Activated CD4-positive, alpha-beta T cell treated with anti-CD3 and anti-CD28 coated beads, Interleukin-2, amount 50 U/mL, for 1 hour (primary cell): Measurements from ENCODE around the gene GAD1.
A peak's percentile ranks its signal among the peaks of the same experiment; 100 is the strongest.

Experiments used
- DNase-seq: peaks from one replicate; pipeline ENCODE4 v3.0.0-alpha.2; 2020

GAD1 gene

DNA sequence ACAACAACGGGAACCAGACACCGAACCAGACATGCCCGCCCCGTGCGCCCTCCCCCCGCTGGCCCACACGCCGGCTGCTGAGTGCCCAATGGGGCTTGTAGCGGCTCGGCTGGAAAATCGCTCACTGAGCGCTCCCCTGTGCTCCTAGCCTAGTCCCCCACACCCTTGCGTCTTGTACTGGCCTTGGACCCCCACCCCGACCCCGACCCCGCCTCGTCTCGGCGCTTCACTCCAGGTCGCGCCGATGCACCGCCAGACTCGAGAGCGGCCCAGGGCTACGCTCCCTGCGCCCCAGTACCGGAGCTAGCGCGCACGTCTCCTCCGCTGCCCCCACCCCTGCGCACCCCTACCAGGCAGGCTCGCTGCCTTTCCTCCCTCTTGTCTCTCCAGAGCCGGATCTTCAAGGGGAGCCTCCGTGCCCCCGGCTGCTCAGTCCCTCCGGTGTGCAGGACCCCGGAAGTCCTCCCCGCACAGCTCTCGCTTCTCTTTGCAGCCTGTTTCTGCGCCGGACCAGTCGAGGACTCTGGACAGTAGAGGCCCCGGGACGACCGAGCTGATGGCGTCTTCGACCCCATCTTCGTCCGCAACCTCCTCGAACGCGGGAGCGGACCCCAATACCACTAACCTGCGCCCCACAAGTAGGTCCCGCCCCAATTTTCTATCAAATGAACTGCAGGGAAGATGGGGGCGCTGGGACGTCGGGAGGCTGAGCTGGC is 1.5 kb downstream of the GAD1 start:
- DNase-seq, result no peak

DNA sequence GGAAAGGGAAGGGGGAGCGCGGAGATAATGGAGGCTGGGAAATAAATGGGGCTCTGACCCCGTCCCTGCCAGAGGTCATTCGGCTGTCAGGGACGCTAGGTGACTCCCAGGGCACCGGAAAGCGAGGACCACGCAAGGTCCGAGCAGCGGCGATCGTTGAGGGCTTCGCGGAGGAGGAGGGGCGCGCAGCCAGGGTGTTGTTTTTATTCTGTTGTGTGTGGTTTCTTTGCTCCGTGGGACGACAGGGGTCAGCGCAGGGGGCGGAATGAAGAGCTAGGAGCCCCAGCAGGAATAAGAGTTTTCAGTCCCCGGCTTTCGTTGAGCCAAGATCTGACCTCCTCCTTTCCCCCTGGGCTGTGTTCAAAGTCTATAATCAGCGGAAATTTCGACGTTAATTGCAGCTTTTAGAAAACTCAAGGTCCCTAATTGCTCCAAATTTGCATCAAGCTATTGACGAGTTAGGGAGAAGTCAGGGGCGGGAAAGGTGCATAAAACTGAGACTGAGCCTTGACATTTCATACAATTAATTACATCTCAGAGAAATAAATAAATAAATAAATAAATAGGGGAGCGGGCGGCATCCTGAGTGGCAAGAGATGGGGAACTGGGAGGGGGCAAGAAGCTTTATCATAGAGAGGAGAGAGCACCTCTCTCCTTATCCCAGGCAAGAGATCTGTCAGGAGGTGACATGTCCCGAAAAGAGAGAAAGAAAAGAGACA is 2.2 kb downstream of the GAD1 start:
- no peak for DNase-seq

DNA sequence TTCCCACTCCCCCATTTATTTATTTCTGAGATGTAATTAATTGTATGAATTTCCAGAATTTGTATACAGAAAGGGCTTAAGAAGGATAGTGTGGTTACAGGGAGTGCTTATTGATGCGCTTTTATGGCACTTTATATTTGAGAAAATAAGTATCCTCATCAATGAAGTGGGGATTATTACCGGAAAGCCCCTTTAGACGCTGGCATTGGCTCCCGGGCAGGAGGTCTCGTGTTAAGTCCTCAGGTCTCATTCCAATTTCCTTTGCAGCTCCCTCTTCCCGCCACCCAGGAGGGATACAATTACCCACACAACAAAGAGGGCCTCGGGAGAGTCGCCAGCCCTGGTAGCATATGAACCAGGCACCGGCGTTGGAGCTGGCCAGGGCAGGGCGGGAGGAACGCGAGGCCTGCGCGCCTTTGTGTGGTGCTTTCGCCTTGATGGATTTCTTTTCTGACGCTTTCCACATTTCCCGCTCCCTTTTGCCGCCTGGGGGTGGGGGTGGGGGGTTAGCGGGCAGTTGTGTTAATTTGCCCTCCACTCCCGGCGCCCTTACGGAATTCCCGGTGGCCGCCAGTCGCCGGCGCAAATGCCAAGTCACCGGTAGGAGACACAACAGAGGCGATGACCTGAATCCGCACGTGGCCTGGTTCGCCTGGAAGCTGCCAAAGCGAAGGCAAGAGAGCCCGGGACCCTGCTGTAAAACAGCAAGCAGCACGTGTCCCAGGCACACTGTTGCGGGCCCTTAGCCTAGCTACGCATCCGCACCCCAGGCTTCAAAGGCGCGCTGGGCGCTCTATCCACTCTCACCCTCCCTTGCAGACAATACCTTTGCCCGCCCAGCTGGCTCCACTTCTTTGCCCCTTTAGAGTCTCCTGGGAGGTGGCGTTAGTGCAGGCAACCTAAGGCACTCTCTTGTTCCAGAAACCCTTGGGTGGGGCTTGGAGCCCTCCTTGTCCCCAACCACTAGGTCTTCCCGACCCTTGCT is 3.3 kb downstream of the GAD1 start:
- DNase-seq, result no peak

DNA sequence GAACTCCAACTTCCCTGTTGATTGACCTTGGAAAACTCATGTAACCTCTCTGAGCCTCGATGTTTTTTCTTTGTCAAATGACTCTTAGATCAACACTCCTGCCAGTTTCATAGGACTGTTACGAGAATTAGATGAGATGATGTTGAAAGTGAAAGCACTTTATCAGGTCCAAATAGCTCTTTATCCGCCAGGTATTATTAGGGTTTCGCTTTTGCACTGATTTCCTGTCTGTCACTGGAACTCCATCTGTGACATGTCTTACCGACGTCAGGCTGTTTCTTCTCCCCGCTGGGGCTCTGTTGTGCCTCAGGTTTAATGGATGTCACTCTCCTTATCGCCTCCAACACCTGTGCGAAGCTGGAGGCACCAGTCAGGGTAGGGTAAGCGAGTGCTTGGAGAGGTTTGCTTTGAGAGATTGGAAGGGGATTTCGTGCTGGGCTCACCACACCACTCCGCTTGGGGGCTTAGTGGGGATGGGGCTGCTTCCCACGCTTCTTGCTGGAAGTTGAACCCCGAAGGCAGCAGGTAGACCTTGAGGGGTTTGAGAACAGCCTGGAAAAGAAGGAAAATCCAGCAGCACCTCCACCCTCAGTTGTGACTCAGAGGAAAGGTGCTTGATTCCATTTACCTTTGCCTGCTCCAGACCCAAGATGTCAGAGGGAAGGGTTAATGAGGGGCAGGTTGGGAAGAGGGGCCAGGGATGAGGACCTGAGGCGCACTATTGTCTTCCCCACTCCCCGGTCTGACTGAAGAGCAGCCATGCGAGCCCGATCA is 4.3 kb downstream of the GAD1 start:
- no peak for DNase-seq

DNA sequence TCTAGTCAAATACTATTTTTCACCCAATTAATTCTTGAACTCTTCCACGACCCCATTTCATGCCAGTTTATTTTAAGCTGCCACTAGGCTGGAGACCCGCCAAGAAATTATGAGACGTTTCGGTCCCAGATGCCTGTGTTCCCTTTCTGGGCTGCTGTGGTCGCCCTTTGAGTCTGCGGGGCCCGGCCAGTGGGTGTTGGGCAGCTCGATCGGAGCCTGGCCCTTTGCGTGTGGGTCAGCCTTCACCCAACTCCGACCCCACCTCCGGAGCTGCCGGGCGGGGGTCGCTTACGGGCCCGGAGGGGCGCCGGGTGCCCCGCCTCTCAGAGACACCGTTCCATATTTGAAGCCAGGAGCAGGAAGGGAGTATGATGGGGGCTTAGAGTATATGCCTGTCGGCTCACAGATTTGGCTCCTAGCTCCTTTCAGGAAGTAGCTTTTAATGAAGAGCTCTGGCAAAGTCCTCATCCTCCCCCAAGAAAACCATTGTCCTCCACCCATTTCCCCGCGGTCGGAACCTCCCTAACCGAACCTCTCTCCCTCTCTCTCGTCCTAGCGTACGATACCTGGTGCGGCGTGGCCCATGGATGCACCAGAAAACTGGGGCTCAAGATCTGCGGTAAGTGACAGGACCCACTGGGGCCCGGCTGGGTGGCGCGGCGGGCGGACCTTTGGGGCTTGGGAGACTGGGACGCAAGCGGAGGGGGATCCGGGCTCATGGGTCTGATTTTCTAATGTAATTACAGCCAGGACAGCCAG is 5.0 kb downstream of the GAD1 start:
- DNase-seq, result no peak

DNA sequence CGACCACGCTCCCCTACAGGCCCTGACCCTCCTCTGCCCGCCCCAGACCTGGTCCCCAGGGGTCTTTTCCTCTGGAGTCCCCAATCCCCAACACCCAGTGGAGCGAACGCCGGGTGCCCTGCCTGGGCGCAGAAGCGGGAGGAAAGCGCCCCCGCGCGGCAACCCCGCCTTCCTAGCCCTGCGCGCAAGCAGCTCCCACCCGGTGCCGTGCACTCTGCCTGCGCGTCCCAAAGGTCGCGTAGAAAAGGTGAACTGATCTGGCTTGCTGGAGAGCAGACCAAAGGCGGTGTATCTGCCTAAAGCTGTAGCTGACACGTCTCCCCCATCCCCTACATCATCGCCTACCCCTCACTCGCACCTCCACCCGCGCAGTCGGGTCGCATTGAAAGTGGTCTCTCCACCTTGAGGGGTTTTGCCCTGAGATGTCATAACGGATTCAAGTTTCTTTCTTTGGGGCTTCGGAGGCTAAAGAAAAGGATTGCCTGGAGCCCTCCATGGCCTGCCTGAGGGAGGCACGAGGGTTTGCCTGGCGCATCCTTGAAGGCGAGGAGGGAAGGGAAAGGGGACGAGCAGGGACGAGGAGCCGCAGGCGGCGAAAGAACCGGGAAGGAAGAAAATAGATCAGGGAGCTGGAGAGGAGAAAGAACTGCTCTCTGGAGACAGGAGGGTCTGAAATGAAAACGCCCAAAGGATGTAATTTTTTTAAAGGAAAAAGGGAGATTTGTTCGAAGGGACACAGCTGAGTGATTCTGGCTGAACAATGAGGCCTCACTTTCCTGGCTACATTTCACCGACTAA is 5.8 kb downstream of the GAD1 start:
- DNase-seq, result peak; percentile 25

DNA sequence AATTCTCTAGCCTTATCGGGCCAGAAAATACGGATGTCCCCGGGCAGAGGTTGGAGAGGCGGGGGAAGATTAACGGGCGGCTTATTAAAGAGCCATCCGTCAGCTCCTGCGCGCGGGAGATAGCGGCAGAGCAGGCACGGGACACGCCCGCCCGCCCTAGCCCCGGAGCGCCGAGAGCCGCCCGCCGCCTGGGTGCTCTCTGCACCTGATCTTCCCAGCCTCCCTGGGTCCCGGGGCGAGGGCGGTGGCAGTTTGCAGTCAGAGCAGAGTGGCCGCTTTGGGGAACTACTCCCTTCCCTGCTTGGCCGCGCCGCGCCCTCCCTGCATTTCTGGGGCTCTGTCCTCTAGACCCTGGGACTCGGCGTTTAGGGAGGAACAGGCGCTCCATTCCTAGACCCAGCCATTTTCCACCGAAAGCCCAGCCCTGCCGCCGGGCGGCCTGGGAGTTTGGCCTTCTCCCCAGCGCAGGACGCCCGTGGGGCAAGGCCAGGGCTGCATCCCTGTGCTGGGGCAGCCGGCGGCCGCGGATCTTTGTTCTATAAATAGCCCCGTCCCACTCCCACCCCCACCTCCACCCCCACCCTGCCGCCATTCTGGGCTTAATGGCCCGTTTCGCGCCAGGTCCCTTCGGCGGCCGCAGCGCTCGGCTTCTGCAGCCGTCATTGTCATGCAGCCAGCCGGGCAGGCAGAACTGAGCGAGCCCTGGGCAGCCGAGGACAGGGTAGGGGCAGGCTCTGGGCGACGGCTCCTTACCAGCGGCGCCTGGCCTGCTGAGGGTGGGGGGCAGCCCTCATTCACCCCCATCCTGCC is 6.6 kb downstream of the GAD1 start:
- no peak for DNase-seq

DNA sequence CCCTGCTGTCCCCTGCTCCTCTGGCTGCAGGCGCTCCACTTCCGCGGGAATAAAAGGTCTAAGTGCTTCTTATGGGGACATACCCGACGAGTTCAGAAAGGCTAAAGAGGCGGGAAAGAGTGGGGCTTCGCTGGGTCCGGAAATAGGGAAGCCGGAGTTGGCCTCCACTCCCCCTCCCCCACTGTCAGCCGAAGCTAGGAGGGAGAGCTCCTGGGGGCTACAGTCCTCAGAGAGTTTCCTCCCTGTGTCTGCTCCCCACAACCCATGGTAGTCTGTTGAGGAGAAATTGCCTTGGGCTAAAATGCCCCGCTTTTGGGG is 7.2 kb downstream of the GAD1 start:
- DNase-seq, result no peak

DNA sequence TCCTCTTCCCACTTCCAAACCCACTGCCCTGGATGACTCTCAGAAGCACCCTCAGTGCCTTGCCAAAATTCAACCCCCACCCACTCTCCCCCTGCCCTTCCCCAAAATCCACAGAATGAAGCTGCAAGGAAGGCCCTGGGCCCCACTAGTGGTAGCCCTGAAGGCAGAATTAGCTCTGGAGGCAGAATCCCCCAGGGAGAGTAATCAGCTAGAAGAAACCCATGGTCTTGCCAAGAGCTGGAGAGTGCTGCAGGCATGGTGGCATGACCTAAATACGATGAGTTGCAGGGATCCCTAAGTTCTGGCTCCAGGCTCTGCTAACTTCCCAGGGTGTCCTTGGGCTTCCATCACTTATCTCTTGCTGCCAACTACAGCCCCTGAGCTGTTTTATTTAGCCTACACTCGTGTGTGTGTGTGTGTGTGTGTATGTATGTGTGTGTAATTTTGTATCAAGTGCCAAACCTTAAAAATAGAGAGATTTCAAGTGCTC is 7.9 kb downstream of the GAD1 start:
- DNase-seq, result no peak

DNA sequence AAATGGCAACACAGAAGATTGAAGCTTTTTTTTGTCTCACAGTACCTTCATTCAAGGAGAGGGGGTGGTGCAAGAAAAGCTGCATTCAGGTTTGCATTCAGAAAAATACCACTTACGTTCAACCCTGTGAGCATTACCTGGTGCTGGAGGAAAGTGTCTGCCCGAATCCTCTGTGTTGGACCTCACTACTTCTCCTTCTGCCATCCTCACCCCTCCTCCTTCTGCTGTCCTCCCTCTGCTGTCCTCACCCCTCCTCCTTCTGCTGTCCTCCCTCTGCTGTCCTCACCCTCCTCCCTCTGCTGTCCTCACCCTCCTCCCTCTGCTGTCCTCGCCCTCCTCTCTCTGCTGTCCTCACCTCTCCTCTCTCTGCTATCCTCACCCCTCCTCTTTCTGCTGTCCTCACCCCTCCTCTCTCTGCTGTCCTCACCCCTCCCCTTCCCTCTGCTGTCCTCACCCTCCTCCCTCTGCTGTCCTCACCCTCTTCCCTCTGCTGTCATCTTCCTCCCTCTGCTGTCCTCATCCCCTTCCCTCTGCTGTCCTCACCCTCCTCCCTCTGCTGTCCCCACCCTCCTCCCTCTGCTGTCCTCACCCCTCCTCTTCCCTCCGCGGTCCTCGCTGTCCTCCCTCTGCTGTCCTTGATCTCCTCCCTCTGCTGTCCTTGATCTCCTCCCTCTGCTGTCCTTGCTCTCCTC is 11.3 kb downstream of the GAD1 start:
- no peak for DNase-seq

DNA sequence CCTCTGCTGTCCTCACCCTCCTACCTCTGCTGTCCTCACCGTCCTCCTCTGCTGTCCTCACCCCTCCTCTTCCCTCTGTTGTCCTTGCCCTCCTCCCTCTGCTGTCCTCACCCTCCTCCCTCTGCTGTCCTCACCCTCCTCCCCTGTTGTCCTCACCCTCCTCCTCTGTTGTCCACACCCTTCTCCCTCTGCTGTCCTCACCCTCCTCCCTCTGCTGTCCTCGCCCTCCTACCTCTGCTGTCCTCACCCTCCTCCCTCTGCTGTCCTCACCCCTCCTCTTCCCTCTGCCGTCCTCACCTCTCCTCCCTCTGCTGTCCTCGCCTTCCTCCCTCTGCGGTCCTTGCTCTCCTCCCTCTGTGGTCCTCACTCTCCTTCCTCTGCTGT is 11.8 kb downstream of the GAD1 start:
- DNase-seq, result no peak

DNA sequence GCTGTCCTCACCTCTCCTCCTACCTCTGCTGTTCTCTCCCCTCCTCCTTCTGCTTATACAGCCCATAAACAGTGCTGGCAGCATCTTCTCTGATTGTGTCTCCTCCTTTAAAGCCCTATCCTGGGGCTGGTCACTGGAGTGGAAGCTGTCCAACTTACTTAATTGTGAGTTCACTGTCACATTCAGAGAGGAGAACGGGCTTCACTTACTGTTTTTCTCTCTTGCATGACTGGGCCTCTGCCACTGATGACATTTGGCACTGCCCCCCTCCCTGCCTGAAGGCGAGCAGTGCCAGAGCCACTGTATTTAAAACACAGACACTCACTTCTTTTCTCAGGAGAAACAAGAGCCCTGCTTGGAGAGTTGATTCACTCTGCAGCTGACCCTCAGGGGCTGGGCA is 12.3 kb downstream of the GAD1 start:
- no peak for DNase-seq

DNA sequence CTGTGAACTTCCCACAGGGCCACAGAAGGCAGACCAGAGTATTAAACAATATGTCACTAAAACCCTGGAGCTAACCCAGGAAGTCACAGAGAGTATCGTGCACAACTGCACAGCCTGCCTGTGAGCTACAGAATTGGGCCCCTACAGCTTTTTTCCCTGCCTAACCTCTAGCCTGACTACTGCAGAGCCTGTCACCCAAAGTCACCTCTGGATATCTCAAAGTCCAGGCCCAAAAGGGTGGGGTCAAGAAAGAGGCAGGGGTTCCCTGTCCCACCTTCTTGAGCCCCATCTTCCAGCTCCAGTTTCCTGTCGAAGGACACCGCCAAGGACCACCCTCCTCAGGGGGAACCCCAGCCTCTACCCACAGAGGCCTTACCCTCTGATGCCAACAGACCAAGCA is 13.5 kb downstream of the GAD1 start:
- no peak for DNase-seq

DNA sequence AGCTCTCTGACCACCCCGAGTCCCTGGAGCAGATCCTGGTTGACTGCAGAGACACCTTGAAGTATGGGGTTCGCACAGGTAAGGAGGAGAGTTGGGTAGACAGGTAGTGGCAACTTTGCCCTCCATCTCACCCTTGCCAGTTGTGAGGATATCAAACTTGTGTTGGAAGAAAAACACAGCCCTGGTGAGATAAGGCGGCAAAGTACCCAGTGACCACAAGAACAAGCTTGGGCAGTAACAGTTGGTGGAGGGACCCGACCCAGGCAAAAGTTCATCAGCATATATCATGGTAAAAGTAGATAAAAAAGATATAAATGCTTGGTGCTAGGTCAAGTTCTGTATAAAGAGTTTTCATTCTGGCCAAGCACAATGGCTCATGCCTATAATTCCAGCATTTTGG is 14.4 kb downstream of the GAD1 start:
- no peak for DNase-seq

DNA sequence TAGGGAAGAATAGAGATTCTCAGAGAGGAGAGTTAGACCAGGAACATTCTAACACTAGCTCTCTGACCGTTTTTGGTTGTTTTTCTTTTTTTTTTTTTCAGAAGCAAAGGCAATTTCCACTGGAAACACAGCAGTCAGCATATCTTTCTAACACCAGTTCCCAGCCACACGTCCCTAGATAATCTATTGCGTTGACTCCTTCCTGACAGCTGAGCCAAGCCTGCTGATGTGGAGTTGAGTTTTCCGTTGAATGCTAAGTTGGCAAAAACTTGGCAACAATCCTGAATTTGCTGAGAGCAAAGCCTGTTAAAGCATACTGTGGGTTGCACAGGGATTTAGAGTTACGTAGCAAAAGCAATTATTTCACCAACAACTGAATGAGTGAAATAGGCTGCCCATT is 19.3 kb downstream of the GAD1 start:
- DNase-seq, result no peak

DNA sequence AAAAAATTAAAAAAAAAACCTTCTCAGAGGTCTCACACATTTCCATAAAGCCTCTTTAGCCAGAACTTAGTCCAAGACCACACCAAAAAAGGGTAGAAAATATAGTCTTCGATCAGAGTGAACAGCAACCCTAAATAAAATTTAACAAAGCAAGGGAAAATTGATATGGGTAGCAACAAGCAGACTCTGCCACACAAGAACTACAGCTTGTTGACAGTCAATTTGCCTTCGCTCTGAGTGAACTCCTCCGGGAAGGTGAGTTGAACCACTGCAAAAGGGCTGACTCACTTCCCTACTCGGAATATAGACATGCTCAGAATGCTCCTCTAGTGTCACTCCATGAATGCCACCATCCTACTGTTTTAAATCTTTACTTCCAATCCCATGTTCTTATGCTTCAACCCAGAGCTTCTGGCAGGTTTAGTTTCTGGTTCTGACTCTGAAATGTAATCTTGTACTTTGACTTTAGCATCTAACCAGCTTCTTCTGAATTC is 24.1 kb downstream of the GAD1 start:
- no peak for DNase-seq

DNA sequence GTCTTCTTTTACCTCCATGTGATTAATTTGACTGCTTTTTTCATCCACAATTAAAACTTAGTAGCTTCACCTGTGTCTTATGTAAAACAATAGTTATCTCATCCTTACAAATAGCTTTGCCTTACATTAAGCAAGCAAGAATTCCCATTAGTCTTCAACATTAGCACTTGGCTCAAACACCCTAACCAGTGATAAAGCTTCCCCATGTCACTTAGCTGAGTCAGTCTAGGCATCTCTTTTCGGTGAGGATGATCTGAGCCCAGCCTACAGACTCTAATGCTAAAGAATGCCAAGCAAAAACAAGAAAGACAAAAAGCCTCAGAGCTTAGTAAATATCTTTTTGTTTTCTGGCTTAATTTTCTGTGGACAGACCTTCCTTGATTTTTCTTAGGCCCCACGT is 26.1 kb downstream of the GAD1 start:
- no peak for DNase-seq

DNA sequence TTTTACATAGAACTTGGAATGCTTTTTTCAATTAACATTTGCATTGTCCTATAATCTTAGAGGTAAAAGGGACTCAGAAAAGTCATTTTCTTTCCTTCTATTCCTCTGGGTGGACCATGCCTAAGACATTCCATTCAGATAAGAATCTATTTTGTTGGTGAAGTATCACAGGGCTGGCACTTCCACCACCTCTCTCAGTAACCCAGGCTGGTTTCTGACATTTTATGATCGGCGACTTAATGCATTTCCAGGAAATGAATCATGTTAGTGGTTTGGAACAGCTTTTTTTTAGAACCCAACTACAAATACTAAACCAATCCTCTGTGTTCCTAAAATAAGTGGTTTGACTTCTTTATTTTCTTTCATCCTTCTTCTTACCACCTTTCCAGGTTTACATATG is 27.0 kb downstream of the GAD1 start:
- no peak for DNase-seq

DNA sequence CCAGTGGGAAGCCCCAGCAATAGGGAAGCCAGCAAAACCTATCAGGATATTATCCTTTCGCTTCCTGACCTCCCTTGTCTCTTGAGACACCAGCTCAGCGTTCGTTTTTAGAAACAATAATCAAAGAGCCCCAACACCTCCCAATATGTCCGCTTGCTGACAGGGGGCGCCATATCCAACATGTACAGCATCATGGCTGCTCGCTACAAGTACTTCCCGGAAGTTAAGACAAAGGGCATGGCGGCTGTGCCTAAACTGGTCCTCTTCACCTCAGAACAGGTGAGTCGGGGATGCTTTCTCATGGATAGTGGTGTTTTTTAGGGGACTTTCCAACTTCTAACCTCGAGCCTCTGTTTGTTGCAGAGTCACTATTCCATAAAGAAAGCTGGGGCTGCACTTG is 28.7 kb downstream of the GAD1 start:
- DNase-seq, result no peak

DNA sequence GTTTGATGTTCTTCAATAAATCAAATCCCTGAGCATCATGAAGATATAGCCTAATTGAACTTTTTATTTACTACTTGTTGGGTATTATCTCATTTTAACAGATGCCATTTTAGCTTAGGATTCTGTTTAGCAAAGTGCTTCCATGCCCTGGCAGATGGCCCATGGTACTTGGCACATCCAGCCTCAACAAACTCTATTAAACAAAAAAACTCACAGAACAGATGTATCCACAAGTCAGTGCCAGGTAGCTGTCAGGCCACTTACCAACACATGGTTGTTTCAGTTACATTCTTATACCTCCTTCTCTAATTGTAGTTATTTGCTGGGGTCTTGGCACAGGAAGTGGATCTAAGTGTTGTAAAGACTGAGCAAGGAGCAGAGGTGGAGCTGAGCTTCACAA is 29.6 kb downstream of the GAD1 start:
- no peak for DNase-seq
